Measurements from ENCODE around the gene ALAS1. TPM values are rescaled to one million over a fixed set of nuclear protein-coding genes. Genes with fewer than 3 reads are reported as not detected.
"Not testable (repeated sequence)": the region's sequence is repeated elsewhere in the genome, so short reads cannot be mapped to it uniquely, and the experiment has no call there.

The ALAS1 gene
- total and polyA plus RNA-seq, 12 donors: 64.9 to 3,700 (median 650) TPM

DNA sequence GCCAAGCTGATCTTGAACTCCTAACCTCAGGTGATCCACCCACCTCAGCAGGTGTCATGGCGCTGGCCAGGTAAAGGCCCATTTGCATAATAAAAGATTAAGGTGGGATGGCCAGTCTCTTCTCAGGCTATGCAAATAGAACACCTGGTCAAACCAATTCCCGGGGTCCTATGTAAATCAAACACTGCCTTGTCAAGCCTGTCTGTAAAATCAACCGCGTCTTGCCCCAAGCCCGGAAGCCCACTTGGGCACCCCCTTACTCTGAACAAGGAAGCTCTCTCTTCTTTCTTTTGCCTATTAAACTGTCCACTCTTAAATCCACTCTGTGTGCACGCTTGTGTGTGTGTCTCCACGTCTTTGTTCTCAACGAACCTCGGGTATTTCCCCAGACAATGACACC lies 30.7 kb upstream of the ALAS1 start:
- Histone ChIP-seq H3K36me3 (replicated peaks in 1 of 2) (no peaks in the 10 kb centered on the region), H3K9me3 (replicated peaks in 1 of 3) (no peaks in the 10 kb centered on the region), H3K27ac (no peak overlapping the region), H3K4me3 (no peak overlapping the region), H3K27me3 (no peaks in the 10 kb centered on the region), H3K4me1 (replicated peaks in 1 of 2) (no peaks in the 10 kb centered on the region)
- TF ChIP-seq, protein P1, sequence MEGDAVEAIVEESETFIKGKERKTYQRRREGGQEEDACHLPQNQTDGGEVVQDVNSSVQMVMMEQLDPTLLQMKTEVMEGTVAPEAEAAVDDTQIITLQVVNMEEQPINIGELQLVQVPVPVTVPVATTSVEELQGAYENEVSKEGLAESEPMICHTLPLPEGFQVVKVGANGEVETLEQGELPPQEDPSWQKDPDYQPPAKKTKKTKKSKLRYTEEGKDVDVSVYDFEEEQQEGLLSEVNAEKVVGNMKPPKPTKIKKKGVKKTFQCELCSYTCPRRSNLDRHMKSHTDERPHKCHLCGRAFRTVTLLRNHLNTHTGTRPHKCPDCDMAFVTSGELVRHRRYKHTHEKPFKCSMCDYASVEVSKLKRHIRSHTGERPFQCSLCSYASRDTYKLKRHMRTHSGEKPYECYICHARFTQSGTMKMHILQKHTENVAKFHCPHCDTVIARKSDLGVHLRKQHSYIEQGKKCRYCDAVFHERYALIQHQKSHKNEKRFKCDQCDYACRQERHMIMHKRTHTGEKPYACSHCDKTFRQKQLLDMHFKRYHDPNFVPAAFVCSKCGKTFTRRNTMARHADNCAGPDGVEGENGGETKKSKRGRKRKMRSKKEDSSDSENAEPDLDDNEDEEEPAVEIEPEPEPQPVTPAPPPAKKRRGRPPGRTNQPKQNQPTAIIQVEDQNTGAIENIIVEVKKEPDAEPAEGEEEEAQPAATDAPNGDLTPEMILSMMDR (IDR thresholded peaks at IDR 0.05): no peak
- no peak for TF ChIP-seq POLR2A (IDR thresholded peaks at IDR 0.05)
- DNase-seq: no peak
- 57 to 70% (median 67%) methylated on average over 9 of the region's 9 CpGs for WGBS, 4 donors
- intact Hi-C loops (cut with DNase I): no loop called here

DNA sequence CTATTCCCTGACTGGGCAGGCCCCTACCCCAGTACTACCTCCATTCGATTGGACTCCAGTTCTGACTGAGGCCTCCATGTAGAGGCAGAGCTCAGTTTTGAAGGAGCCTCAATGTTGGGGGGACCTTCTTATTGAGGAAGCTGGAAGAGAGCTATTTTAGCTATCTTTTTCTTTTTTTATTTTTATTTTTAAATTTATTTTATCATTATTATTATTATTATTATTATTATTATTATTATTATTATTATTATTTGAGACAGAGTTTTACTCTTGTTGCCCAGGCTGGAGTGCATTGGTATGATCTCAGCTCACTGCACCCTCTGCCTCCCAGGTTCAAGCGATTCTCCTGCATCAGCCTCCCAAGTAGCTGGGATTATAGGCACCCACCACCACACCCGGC lies 27.7 kb upstream of the ALAS1 start:
- H3K4me1 ChIP-seq (replicated peaks in 1 of 2); H3K27ac ChIP-seq; H3K36me3 ChIP-seq (replicated peaks in 1 of 2); intact Hi-C loops (cut with DNase I); H3K4me3 ChIP-seq; H3K27me3 ChIP-seq; DNase-seq; H3K9me3 ChIP-seq (replicated peaks in 1 of 3): not testable (repeated sequence)
- 89 to 97% (median 93%) methylated on average over 3 of the region's 3 CpGs for WGBS, 4 donors

DNA sequence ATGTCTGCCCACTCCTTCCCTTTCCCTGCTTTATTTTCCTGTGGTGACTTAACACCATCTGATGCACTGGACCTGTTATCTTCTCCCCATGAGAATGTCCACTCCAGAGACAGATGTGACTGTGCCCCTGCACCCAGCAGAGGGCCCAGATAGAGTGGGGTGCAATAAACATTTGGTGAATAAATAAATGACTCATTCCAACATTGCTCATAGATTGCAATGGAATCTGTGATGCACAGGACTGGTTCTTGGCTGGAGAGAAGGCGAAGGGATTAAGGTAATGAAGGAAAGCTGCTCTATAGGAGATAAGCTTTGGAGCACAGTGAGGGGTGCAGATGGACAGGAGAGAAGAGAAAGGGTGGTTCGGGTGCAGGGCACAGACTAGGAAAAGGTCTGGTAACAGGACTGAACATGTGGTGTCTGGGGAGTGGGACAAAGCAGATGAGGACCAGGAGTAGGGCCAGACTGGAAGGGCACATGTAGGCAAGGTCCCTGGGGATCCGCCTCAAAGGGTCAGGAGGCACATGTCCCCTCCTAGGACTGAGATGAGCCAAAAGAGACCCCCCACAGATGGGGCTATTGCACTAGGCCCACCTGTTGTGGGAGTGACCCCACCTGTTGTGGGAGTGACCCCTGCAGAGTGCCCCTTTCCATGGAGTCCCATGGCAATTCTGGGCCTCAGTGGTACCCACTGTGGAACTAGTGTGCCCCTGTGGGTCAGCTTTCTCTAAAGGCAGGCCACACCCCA lies 26.3 kb upstream of the ALAS1 start:
- intact Hi-C loops (cut with DNase I): no loop called here
- H3K36me3 ChIP-seq (replicated peaks in 1 of 2): no peaks in the 10 kb centered on the region
- H3K27ac ChIP-seq: peak overlapping the region in 2 of 5 donors; percentile 60 to 62
- TF ChIP-seq POLR2A (IDR thresholded peaks at IDR 0.05): no peak
- TF ChIP-seq, protein P1 (IDR thresholded peaks at IDR 0.05): peak in 1 of 6 experiments; percentile 21
- DNase-seq: peak in 2 of 7 donors; percentile 19 to 55
- 78 to 87% (median 81%) methylated on average over 3 of the region's 3 CpGs for WGBS, 4 donors
- H3K4me3 ChIP-seq: no peak overlapping the region
- no peaks in the 10 kb centered on the region for H3K9me3 ChIP-seq (replicated peaks in 1 of 3)
- H3K27me3 ChIP-seq: no peaks in the 10 kb centered on the region
- peaks cover 4 to 5% of the 10 kb centered on the region in 2 donors for H3K4me1 ChIP-seq (replicated peaks in 1 of 2)

DNA sequence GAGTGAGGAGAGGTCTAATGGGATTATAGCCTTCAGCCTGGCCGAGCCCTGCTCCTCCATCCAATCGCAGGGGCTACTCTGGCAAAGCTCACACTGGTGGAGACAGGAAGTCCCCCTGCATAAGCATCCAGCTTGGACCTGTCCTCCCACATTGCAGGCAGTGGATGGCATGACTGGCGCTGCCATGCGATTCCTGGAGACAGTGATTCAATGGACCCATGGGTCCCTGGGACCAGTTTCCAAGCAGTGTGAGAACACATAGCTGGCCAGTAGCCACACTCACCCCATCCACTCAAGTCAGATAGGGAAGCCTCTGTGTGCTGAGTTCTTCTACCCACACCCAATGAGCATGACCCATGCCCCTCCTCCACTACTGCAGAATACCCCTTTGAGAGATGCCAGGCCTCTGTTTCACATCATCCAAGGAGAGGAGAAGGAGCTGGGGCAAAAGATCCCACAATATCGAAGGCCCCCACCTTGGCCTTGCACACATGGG lies 25.6 kb upstream of the ALAS1 start:
- no peak for TF ChIP-seq POLR2A (IDR thresholded peaks at IDR 0.05)
- TF ChIP-seq, protein P1 (IDR thresholded peaks at IDR 0.05): no peak
- WGBS, 4 donors: 80 to 97% (median 89%) methylated on average over 1 to 5 of the region's 5 CpGs
- no peak overlapping the region for H3K27ac ChIP-seq
- no peaks in the 10 kb centered on the region for H3K9me3 ChIP-seq (replicated peaks in 1 of 3)
- intact Hi-C loops (cut with DNase I): no loop called here
- no peaks in the 10 kb centered on the region for H3K36me3 ChIP-seq (replicated peaks in 1 of 2)
- peak in 1 of 7 donors; percentile 12 for DNase-seq
- H3K4me3 ChIP-seq: no peak overlapping the region
- peaks cover 9 to 12% of the 10 kb centered on the region in 2 donors for H3K4me1 ChIP-seq (replicated peaks in 1 of 2)
- H3K27me3 ChIP-seq: no peaks in the 10 kb centered on the region

DNA sequence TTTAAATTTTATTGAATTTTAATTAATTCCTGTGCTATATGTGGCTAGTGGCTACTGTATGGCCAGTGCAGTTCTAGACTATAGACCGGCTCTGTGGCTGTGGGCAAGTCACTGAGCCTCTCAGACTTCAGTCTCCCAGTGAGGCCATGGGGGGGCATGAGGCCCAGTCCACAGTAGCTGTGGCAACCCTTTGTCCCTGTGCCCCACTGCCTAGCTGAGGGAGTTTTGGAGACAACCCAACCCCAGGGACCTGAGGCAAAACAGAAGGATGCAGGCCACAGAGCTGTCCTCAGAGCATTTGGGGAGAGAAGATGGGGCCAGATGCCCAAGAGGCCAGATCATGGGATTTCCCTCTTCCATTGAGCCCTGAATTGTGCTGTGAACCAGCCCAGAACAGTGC lies 24.9 kb upstream of the ALAS1 start:
- no peaks in the 10 kb centered on the region for H3K36me3 ChIP-seq (replicated peaks in 1 of 2)
- no peak overlapping the region for H3K4me3 ChIP-seq
- peaks cover 9 to 19% of the 10 kb centered on the region in 2 donors for H3K4me1 ChIP-seq (replicated peaks in 1 of 2)
- TF ChIP-seq POLR2A (IDR thresholded peaks at IDR 0.05): no peak
- TF ChIP-seq, protein P1 (IDR thresholded peaks at IDR 0.05): no peak
- 86 to 91% (median 90%) methylated on average over 1 of the region's 1 CpG for WGBS, 4 donors
- DNase-seq: peak in 1 of 7 donors; percentile 13
- no peaks in the 10 kb centered on the region for H3K27me3 ChIP-seq
- intact Hi-C loops (cut with DNase I): no loop called here
- no peaks in the 10 kb centered on the region for H3K9me3 ChIP-seq (replicated peaks in 1 of 3)
- no peak overlapping the region for H3K27ac ChIP-seq

Measured in adrenal gland (tissue), 12 donors.